Neutrophil (primary cell): ENCODE data around the gene FSHB.

Experiments
- H3K27ac ChIP-seq: fragments of 200-600 bp; sonication (generic); 2 replicates; pipeline ENCODE4 v1.5.1; 2016; ENCODE audit warnings: mild to moderate bottlenecking, moderate library complexity
- H3K27me3 ChIP-seq: fragments of 200-600 bp; sonication (generic); 2 replicates; pipeline ENCODE4 v1.6.0; 2016; ENCODE audit warnings: mild to moderate bottlenecking
- H3K36me3 ChIP-seq: fragments of 200-600 bp; sonication (generic); 2 replicates; pipeline ENCODE4 v1.5.1; 2017
- H3K4me1 ChIP-seq, 2 experiments: fragments of 200-600 bp in 1 of 2; sonication (generic) in 1 of 2; 1 replicate in 1 of 2; 2 replicates in 1 of 2; pipeline versions ENCODE4 v1.5.1 to v1.6.1; 2013 to 2016; ENCODE audit warnings: low read depth in 1 of 2, low read length in 1 of 2, mild to moderate bottlenecking in 1 of 2, moderate library complexity in 1 of 2; ENCODE audit not compliant: control insufficient read depth in 1 of 2, insufficient read depth in 1 of 2
- H3K4me3 ChIP-seq, 2 experiments: fragments of 200-600 bp in 1 of 2; sonication (generic) in 1 of 2; 1 replicate in 1 of 2; 2 replicates in 1 of 2; pipeline ENCODE4 v1.5.1; 2013 to 2016; ENCODE audit warnings: low read depth in 1 of 2, low read length in 1 of 2, mild to moderate bottlenecking in 1 of 2, moderate library complexity in 1 of 2
- H3K9me3 ChIP-seq: fragments of 200-600 bp; sonication (generic); 2 replicates; pipeline ENCODE4 v1.5.1; 2016
- TF ChIP-seq, protein P1 (sequence below): fragments of 200-600 bp; sonication (generic); IDR thresholded peaks from 2 replicates; pipeline ENCODE4 v1.5.1; 2016; ENCODE audit warnings: antibody characterized with exemption

The FSHB gene

DNA sequence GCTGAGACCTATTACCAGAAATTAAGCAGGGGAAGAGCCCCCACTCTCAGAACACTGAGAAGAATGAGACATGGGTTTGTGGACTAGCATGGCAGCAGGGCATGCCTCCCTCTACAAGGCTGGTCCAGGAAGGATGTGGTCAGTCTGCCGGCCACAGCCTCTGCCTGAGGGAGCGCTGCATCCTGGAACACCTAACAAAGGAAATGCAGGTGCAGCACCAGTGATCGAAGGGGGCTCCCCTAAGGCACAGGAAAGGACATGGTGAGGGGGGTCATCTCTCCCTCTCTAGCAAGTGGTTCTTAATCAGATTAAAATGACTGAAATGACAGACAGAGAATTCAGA, 51.4 kb downstream of the FSHB start:
- Histone ChIP-seq H3K27ac (no peak overlapping the region), H3K4me3 (no peak overlapping the region), H3K27me3 (no peaks in the 10 kb centered on the region), H3K9me3 (no peaks in the 10 kb centered on the region), H3K4me1 (no peaks in the 10 kb centered on the region), H3K36me3 (no peaks in the 10 kb centered on the region)
- TF ChIP-seq, protein P1, sequence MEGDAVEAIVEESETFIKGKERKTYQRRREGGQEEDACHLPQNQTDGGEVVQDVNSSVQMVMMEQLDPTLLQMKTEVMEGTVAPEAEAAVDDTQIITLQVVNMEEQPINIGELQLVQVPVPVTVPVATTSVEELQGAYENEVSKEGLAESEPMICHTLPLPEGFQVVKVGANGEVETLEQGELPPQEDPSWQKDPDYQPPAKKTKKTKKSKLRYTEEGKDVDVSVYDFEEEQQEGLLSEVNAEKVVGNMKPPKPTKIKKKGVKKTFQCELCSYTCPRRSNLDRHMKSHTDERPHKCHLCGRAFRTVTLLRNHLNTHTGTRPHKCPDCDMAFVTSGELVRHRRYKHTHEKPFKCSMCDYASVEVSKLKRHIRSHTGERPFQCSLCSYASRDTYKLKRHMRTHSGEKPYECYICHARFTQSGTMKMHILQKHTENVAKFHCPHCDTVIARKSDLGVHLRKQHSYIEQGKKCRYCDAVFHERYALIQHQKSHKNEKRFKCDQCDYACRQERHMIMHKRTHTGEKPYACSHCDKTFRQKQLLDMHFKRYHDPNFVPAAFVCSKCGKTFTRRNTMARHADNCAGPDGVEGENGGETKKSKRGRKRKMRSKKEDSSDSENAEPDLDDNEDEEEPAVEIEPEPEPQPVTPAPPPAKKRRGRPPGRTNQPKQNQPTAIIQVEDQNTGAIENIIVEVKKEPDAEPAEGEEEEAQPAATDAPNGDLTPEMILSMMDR = no peak
